ENCODE data around the gene TBC1D26.
"Not testable (repeated sequence)": the region's sequence is repeated elsewhere in the genome, so short reads cannot be mapped to it uniquely, and the experiment has no call there.

Gene TBC1D26

GRCh38 chr17:15731900-15732299, at the start of gene TBC1D26:
Gene TBC1D26 (plus strand): TSS chr17:15732283. CDS start chr17:15735349, 3,066 bp downstream.
- in situ Hi-C loops (cut with MboI; ENCODE audit: low sequenced_read_pairs): not testable (repeated sequence)

- in situ Hi-C loops (cut with MboI; ENCODE audit: low sequenced_read_pairs): not testable (repeated sequence)
Observed at GRCh38 chr17:15683135-15683534, 48.9 kb upstream of the TBC1D26 start.

GRCh38 chr17:15683824-15684478, 48.1 kb upstream of the TBC1D26 start, which contains the start of gene TRIM16:
Gene TRIM16 (minus strand): TSS chr17:15684311. CDS start chr17:15651609, 32,702 bp downstream.
- in situ Hi-C loops (cut with MboI; ENCODE audit: low sequenced_read_pairs): not testable (repeated sequence)

- in situ Hi-C loops (cut with MboI; ENCODE audit: low sequenced_read_pairs): not testable (repeated sequence)
Observed at GRCh38 chr17:15687494-15687893, 44.6 kb upstream of the TBC1D26 start.

GRCh38 chr17:15698967-15699366, 33.1 kb upstream of the TBC1D26 start:
- in situ Hi-C loops (cut with MboI; ENCODE audit: low sequenced_read_pairs): not testable (repeated sequence)

- in situ Hi-C loops (cut with MboI; ENCODE audit: low sequenced_read_pairs): not testable (repeated sequence)
Observed at GRCh38 chr17:15699413-15699924, 32.6 kb upstream of the TBC1D26 start, which contains the start of gene ZNF286A. Gene ZNF286A (plus strand): TSS chr17:15699752. CDS start chr17:15700330, 578 bp downstream.

- in situ Hi-C loops (cut with MboI; ENCODE audit: low sequenced_read_pairs): not testable (repeated sequence)
Observed at GRCh38 chr17:15699937-15700336, 32.1 kb upstream of the TBC1D26 start.

GRCh38 chr17:15704239-15704638, 27.8 kb upstream of the TBC1D26 start:
- in situ Hi-C loops (cut with MboI; ENCODE audit: low sequenced_read_pairs): not testable (repeated sequence)

- in situ Hi-C loops (cut with MboI; ENCODE audit: low sequenced_read_pairs): not testable (repeated sequence)
Observed at GRCh38 chr17:15704813-15705212, 27.3 kb upstream of the TBC1D26 start.

GRCh38 chr17:15708879-15709278, 23.2 kb upstream of the TBC1D26 start:
- in situ Hi-C loops (cut with MboI; ENCODE audit: low sequenced_read_pairs): not testable (repeated sequence)

- in situ Hi-C loops (cut with MboI; ENCODE audit: low sequenced_read_pairs): not testable (repeated sequence)
Observed at GRCh38 chr17:15716601-15717563, 15.2 kb upstream of the TBC1D26 start.

GRCh38 chr17:15730535-15730934, 1.5 kb upstream of the TBC1D26 start:
- in situ Hi-C loops (cut with MboI; ENCODE audit: low sequenced_read_pairs): not testable (repeated sequence)

- in situ Hi-C loops (cut with MboI; ENCODE audit: low sequenced_read_pairs): not testable (repeated sequence)
Observed at GRCh38 chr17:15733174-15733789, 1.2 kb downstream of the TBC1D26 start.

GRCh38 chr17:15736578-15736977, 4.5 kb downstream of the TBC1D26 start:
- in situ Hi-C loops (cut with MboI; ENCODE audit: low sequenced_read_pairs): not testable (repeated sequence)

- in situ Hi-C loops (cut with MboI; ENCODE audit: low sequenced_read_pairs): no loop called here
Observed at GRCh38 chr17:15738066-15738465, 6.0 kb downstream of the TBC1D26 start.

- in situ Hi-C loops (cut with MboI; ENCODE audit: low sequenced_read_pairs): not testable (repeated sequence)
Observed at GRCh38 chr17:15739259-15739658, 7.2 kb downstream of the TBC1D26 start.

GRCh38 chr17:15740041-15740440, 8.0 kb downstream of the TBC1D26 start:
- in situ Hi-C loops (cut with MboI; ENCODE audit: low sequenced_read_pairs): not testable (repeated sequence)

GRCh38 chr17:15740570-15741120, 8.6 kb downstream of the TBC1D26 start:
- in situ Hi-C loops (cut with MboI; ENCODE audit: low sequenced_read_pairs): no loop called here

- in situ Hi-C loops (cut with MboI; ENCODE audit: low sequenced_read_pairs): no loop called here
Observed at GRCh38 chr17:15741624-15742023, 9.5 kb downstream of the TBC1D26 start.

- in situ Hi-C loops (cut with MboI; ENCODE audit: low sequenced_read_pairs): no loop called here
Observed at GRCh38 chr17:15742051-15742795, 10.1 kb downstream of the TBC1D26 start.
